K562 (cell line): Measurements from ENCODE around the gene BDKRB2.

Experiments used
- MXI1 ChIP-seq: IDR thresholded peaks from 2 replicates; pipeline ENCODE4 v1.6.1; 2011; ENCODE audit warnings: low read depth, mild to moderate bottlenecking, improper control_type of control experiment, low read length
- POLR2A ChIP-seq: fragments of 450-650 bp; conservative IDR thresholded peaks from 2 replicates; pipeline ENCODE4 v1.6.1; 2016

- TF ChIP-seq POLR2A, result no peak
- TF ChIP-seq MXI1, result no peak
Measured at GRCh38 chr14:96191353-96191752, 13.3 kb upstream of the BDKRB2 start.
